WERI-Rb-1 (cell line): ENCODE measurements around the gene LBX1.

Experiments used
- DNase-seq: peaks from one replicate; pipeline ENCODE4 v3.0.0-alpha.2; 2020
- H3K27ac ChIP-seq: fragments of 250-450 bp; sonication (Bioruptor Pico); 2 replicates; pipeline ENCODE4 v1.5.1; 2020; ENCODE audit warnings: mild to moderate bottlenecking, moderate library complexity
- H3K27me3 ChIP-seq: fragments of 250-450 bp; sonication (Bioruptor Pico); 2 replicates; pipeline ENCODE4 v1.5.1; 2021; ENCODE audit warnings: mild to moderate bottlenecking, low read depth, moderate library complexity; ENCODE audit not compliant: insufficient read depth, severe bottlenecking
- H3K36me3 ChIP-seq: fragments of 250-450 bp; sonication (Bioruptor Pico); 2 replicates; pipeline ENCODE4 v1.5.1; 2020; ENCODE audit warnings: mild to moderate bottlenecking, moderate library complexity
- H3K4me3 ChIP-seq: 2 replicates; pipeline ENCODE4 v1.5.1; 2011; ENCODE audit warnings: low read depth, mild to moderate bottlenecking, control low read depth, low read length
- H3K9me3 ChIP-seq: fragments of 250-450 bp; sonication (Bioruptor Pico); 2 replicates; pipeline ENCODE4 v1.5.1; 2021; ENCODE audit warnings: mild to moderate bottlenecking, moderate library complexity; ENCODE audit not compliant: severe bottlenecking
- TF ChIP-seq, protein P1 (sequence below): IDR thresholded peaks from 2 replicates; pipeline ENCODE4 v1.5.1; 2011; ENCODE audit warnings: low read depth, mild to moderate bottlenecking, control low read depth, inconsistent platforms, low read length

LBX1 gene, protein sequence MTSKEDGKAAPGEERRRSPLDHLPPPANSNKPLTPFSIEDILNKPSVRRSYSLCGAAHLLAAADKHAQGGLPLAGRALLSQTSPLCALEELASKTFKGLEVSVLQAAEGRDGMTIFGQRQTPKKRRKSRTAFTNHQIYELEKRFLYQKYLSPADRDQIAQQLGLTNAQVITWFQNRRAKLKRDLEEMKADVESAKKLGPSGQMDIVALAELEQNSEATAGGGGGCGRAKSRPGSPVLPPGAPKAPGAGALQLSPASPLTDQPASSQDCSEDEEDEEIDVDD

DNA sequence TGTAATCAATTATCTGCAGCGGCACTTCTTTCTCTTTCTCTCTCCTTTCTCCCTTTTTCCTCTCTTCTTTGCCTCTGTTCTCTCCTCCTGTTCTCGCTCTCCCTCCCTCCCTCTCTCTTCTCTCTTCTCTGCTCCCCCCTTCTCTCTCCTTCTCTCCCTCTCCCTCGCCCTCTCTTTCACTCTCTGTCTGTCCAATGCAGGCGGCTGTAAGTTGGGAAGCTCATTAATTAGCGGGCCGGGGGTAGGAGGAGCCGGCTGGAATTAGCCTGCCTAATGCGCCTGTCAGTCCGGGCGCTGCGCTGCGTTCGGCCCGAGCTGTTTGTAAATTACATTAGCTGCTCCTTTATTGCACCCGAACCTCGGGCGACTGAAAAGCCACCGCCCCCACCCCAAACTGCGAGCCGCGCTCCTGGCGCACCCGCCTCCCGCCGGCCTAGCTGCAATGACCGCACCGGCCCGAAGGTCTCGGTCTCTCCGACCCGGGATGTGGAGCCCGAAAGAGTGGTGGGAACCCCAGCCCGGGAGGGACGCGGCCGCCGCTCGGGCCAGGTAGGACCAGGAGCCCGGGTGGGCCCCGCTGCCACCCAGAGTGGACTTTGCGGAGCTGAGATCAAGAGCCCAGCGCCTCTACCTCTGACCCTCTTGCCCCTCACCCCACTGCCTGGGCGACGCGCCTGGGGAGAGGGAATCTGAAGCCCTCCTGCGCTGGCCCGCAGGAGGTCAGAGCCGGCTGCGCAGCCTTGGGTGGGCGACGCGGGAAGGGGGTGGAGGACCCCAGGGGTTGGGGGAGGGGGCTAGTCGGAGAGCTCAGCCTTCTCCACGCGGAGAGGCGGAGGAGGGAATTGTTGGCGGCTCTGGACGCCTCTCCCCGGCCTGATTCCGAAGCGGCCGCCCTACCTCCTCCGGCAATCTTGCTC lies at the start of gene LBX1:
TSS of gene LBX1 (minus strand) at position 198 of the 917 bp plus-strand sequence. CDS start 648 bp downstream, outside the sequence.
- Histone ChIP-seq H3K27me3 (no peaks in the 10 kb centered on the region), H3K27ac (peak within 1 kb of the TSS; percentile 45), H3K9me3 (no peaks in the 10 kb centered on the region), H3K4me3 (peak within 1 kb of the TSS; percentile 66), H3K36me3 (no peaks in the 10 kb centered on the region)
- DNase-seq, result peak; percentile 80
- TF ChIP-seq, protein P1, sequence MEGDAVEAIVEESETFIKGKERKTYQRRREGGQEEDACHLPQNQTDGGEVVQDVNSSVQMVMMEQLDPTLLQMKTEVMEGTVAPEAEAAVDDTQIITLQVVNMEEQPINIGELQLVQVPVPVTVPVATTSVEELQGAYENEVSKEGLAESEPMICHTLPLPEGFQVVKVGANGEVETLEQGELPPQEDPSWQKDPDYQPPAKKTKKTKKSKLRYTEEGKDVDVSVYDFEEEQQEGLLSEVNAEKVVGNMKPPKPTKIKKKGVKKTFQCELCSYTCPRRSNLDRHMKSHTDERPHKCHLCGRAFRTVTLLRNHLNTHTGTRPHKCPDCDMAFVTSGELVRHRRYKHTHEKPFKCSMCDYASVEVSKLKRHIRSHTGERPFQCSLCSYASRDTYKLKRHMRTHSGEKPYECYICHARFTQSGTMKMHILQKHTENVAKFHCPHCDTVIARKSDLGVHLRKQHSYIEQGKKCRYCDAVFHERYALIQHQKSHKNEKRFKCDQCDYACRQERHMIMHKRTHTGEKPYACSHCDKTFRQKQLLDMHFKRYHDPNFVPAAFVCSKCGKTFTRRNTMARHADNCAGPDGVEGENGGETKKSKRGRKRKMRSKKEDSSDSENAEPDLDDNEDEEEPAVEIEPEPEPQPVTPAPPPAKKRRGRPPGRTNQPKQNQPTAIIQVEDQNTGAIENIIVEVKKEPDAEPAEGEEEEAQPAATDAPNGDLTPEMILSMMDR, result no peak

DNA sequence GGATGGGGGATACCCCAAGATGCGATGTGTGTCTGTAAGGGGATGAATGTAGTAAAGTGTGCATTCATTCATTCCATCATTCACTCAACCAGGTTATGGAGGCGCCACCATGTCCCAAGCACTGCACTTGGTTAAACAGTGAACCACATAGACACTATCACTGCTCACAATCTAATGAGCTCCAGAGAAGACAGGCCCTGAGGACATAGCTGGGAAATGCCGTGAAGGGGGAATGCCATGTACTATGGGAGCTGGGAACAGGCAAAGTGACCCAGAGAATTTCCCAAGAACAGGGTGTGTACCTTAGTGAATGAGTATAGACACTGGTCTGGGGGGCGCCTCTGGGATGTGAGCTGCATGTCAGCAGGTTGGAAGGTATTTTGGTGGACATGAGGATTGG lies 44.5 kb upstream of the LBX1 start:
- H3K4me3 ChIP-seq, result no peak overlapping the region
- H3K9me3 ChIP-seq, result no peaks in the 10 kb centered on the region
- no peaks in the 10 kb centered on the region for H3K36me3 ChIP-seq
- H3K27ac ChIP-seq, result no peak overlapping the region
- no peaks in the 10 kb centered on the region for H3K27me3 ChIP-seq
- DNase-seq, result no peak
- TF ChIP-seq, protein P1, result no peak

DNA sequence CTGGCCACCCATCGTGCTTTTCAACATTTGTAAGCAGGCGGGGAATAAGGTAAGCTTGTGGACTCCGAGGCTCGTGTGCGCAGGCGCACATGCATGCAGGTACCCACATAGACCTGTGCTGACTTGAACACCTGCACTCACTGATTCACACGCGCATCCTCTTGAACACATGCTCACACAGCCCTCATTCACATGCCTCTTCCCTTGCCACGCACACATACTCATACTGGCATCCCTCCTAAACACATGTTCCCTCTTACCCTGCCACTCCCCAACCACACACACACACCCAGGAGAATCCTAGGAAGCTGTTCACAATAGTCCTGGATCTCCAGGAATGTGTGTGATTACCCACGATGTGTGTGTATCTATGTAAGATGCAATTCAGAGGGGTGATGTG lies 44.1 kb upstream of the LBX1 start:
- Histone ChIP-seq H3K27ac (no peak overlapping the region), H3K9me3 (no peaks in the 10 kb centered on the region), H3K36me3 (no peaks in the 10 kb centered on the region), H3K27me3 (no peaks in the 10 kb centered on the region), H3K4me3 (no peak overlapping the region)
- TF ChIP-seq, protein P1, result no peak
- no peak for DNase-seq

DNA sequence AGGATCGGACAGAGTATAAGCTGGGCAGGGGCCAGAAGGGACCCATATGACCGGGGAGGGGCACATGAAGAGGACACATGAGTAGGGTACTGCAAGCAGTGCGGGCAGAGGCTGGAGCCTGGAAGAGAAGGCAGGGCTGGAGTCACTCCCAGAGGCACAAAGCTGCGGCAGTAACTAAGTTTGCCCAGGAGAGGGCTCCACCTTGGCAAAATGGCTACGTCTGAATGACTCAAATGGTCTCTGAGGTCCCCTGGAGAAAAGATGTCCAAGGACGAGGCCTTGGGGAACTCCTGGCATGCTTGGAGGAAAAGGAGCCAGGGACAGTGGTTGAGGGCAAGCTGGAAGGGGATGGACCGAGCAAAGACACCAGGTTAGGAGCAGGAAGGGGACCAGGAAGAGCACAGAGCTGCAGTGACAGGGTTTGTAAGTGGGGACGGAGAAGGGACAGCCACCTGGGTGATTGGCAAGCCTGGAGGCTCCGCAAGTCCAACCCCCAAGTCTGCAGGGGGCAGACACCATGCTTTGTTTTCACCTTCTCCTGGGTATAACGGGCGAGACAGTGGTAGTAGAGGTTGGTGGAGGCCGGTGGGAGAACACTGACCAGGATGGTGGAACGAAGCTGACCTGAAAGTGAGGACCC lies 43.1 kb upstream of the LBX1 start:
- Histone ChIP-seq H3K4me3 (no peak overlapping the region), H3K9me3 (no peaks in the 10 kb centered on the region), H3K27ac (no peak overlapping the region), H3K36me3 (no peaks in the 10 kb centered on the region), H3K27me3 (no peaks in the 10 kb centered on the region)
- TF ChIP-seq, protein P1, result peak; percentile 88
- peak; percentile 86 for DNase-seq

DNA sequence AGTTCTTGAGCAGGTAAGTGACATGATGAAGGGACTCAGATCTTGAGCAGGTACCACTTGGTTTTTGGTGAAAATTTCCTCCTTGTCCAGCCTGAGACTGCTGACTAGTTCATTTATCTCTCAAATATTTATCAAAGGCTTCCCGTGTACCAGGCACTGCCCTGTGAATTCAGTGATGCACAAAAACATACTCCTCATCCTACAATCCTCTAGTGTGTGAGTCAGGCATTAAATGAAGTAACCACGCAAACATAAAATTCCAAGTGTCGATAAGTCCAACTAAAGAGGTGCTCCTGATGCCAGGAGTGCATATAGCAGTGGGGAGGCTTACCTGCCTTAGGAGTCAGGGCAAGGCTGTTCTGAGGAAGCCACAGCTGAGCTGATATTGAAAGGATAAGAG lies 41.5 kb upstream of the LBX1 start:
- DNase-seq, result no peak
- Histone ChIP-seq H3K9me3 (no peaks in the 10 kb centered on the region), H3K27ac (no peak overlapping the region), H3K27me3 (no peaks in the 10 kb centered on the region), H3K36me3 (no peaks in the 10 kb centered on the region), H3K4me3 (no peak overlapping the region)
- TF ChIP-seq, protein P1, result no peak
